K562 (cell line): Measurements from ENCODE around the gene GHR. TPM values are rescaled to one million over a fixed set of nuclear protein-coding genes. Genes with fewer than 3 reads are reported as not detected.

ENCODE experiments used
- ATAC-seq: fragments of 200-7000 bp; cut with Tn5 transposase; 3 replicates; pipeline ENCODE4 v1.9.1; 2020; ENCODE audit warnings: moderate library complexity
- BruUV-seq: library from RNA; stranded (reverse); fragments of 400-500 nt; replicated peaks from 2 replicates; lab custom pipeline; 2021; lab: Mats Ljungman, UMichigan
- CTCF ChIA-PET: fragments of 300-600 bp; formaldehyde crosslinking; extraction: SDS; loops from one replicate; lab custom pipeline; 2021; ENCODE audit warnings: low intra/inter-chr PET ratio; lab: Yijun Ruan, JAX
- POLR2A ChIA-PET: fragments of 300-600, 350-650 bp; sonication (Branson Sonifier 250); formaldehyde crosslinking; extraction: SDS; loops from one replicate; lab custom pipeline; 2021; ENCODE audit warnings: antibody characterized with exemption, inconsistent platforms; lab: Yijun Ruan, JAX
- DNase-seq, 4 experiments: peaks; one replicate each; pipeline versions ENCODE4 v3.0.0 to v3.0.0-alpha.2; 2011 to 2018; ENCODE audit warnings: low spot score in 3 of 4, mixed read lengths in 3 of 4; ENCODE audit errors: extremely low read depth in 1 of 4
- FAIRE-seq: peaks from 2 replicates; lab custom pipeline; 2011; peaks lifted over from hg19 to GRCh38; lab: Jason Lieb, UNC
- H2AFZ ChIP-seq: 2 replicates; pipeline ENCODE4 v1.6.0; 2011; ENCODE audit warnings: low read depth, low read length, control low read depth, inconsistent platforms
- H3K27ac ChIP-seq: fragments of 200-600 bp; 3 replicates; pipeline ENCODE4 v1.8.0; 2011; ENCODE audit warnings: low read depth, mild to moderate bottlenecking, control low read depth, inconsistent platforms, low read length, moderate library complexity, mixed read lengths; ENCODE audit errors: extremely low read depth
- H3K27me3 ChIP-seq, 2 experiments: fragments of 300-600 bp in 1 of 2; 2 replicates in 1 of 2; 3 replicates in 1 of 2; pipeline versions ENCODE4 v1.6.0 to v1.8.0; 2011; ENCODE audit warnings: inconsistent platforms in 2 of 2, low read length in 2 of 2, mild to moderate bottlenecking in 1 of 2, mixed read lengths in 1 of 2, moderate library complexity in 1 of 2; ENCODE audit not compliant: control insufficient read depth in 2 of 2, insufficient read depth in 2 of 2
- H3K36me3 ChIP-seq: fragments of 300-600 bp; 3 replicates; pipeline ENCODE4 v1.8.0; 2011; ENCODE audit warnings: mild to moderate bottlenecking, low read length, inconsistent platforms; ENCODE audit not compliant: control insufficient read depth, insufficient read depth
- H3K4me1 ChIP-seq, 2 experiments: fragments of 200-600 bp in 1 of 2; replicated peaks in 1 of 2; 2 replicates in 1 of 2; 3 replicates in 1 of 2; pipeline versions ENCODE4 v1.5.1 to v1.8.0; 2011; ENCODE audit warnings: inconsistent platforms in 2 of 2, low read length in 2 of 2, mild to moderate bottlenecking in 1 of 2, mixed read lengths in 1 of 2, moderate library complexity in 1 of 2; ENCODE audit not compliant: control insufficient read depth in 2 of 2, insufficient read depth in 2 of 2
- H3K4me2 ChIP-seq: 2 replicates; pipeline ENCODE4 v1.6.1; 2011; ENCODE audit warnings: low read length, control low read depth, inconsistent platforms, mixed read lengths; ENCODE audit not compliant: insufficient read depth
- H3K4me3 ChIP-seq: fragments of 200-600 bp; sonication (generic), shearing (Covaris generic); 2 replicates; pipeline ENCODE4 v1.5.1; 2016; ENCODE audit warnings: control low read depth, inconsistent platforms
- H3K79me2 ChIP-seq: fragments of 200-600 bp; 3 replicates; pipeline ENCODE4 v1.8.0; 2011; ENCODE audit warnings: low read length, inconsistent platforms; ENCODE audit not compliant: control insufficient read depth, insufficient read depth
- H3K9ac ChIP-seq, 2 experiments: 2 replicates each; pipeline versions ENCODE4 v1.6.0 to v1.6.1; 2011; ENCODE audit warnings: low read depth in 2 of 2, low read length in 2 of 2, control low read depth in 1 of 2, inconsistent platforms in 1 of 2, mild to moderate bottlenecking in 1 of 2, mixed read lengths in 1 of 2; ENCODE audit not compliant: insufficient read depth in 1 of 2
- H3K9me1 ChIP-seq: one replicate; pipeline ENCODE4 v1.6.0; 2011; ENCODE audit warnings: inconsistent platforms, mild to moderate bottlenecking, low read length, moderate library complexity; ENCODE audit not compliant: control insufficient read depth, insufficient read depth
- H3K9me3 ChIP-seq: replicated peaks from 2 replicates; pipeline ENCODE4 v1.5.1; 2011; ENCODE audit warnings: low read depth, low read length, inconsistent platforms; ENCODE audit not compliant: control insufficient read depth, insufficient read depth
- H4K20me1 ChIP-seq: replicated peaks from 2 replicates; pipeline ENCODE4 v1.6.1; 2011; ENCODE audit warnings: low read length, inconsistent platforms, mixed read lengths; ENCODE audit not compliant: control insufficient read depth, insufficient read depth
- BRF2 ChIP-seq: IDR thresholded peaks from 3 replicates; pipeline ENCODE4 v1.6.1; 2011; ENCODE audit warnings: borderline replicate concordance, mild to moderate bottlenecking; ENCODE audit not compliant: insufficient read length, insufficient read depth
- C11orf30 ChIP-seq: fragments of 450-650 bp; IDR thresholded peaks from 2 replicates; pipeline ENCODE4 v1.6.1; 2016; ENCODE audit warnings: low read depth, mild to moderate bottlenecking
- CREB1 ChIP-seq, 2 experiments: sonication (generic) in 1 of 2; formaldehyde crosslinking in 1 of 2; IDR thresholded peaks; 2 replicates each; pipeline versions ENCODE4 v1.6.1 to v1.8.0; 2012 to 2022; ENCODE audit warnings: inconsistent platforms in 1 of 2, mild to moderate bottlenecking in 1 of 2, missing genetic modification reagents in 1 of 2, moderate library complexity in 1 of 2
- HNRNPH1 ChIP-seq: fragments of 200-400 bp; formaldehyde crosslinking; optimal IDR thresholded peaks from 2 replicates; pipeline ENCODE3; 2017; ENCODE audit warnings: low read depth, mild to moderate bottlenecking, low read length, moderate library complexity
- KDM2B ChIP-seq: fragments of 250-450 bp; sonication (Bioruptor Pico); IDR thresholded peaks from 2 replicates; pipeline ENCODE4 v1.8.0; 2021; ENCODE audit warnings: mild to moderate bottlenecking, moderate library complexity
- MLX ChIP-seq, 2 experiments: fragments of 450-650 bp in 1 of 2; sonication (generic) in 1 of 2; formaldehyde crosslinking; conservative IDR thresholded peaks; 2 replicates each; pipeline versions ENCODE4 v1.4.0 to v1.8.1; 2020 to 2022; ENCODE audit warnings: mild to moderate bottlenecking in 1 of 2, missing genetic modification reagents in 1 of 2
- MTA1 ChIP-seq: fragments of 450-650 bp; IDR thresholded peaks from 2 replicates; pipeline ENCODE4 v1.6.1; 2017; ENCODE audit warnings: borderline replicate concordance
- NELFE ChIP-seq: IDR thresholded peaks from 2 replicates; pipeline ENCODE4 v1.6.1; 2011; ENCODE audit warnings: mild to moderate bottlenecking; ENCODE audit not compliant: insufficient read depth, insufficient read length
- SUPT5H ChIP-seq: fragments of 450-650 bp; IDR thresholded peaks from 2 replicates; pipeline ENCODE4 v1.6.1; 2016
- ZNF146 ChIP-seq: IDR thresholded peaks from one replicate; pipeline ENCODE4 v1.6.1; 2018; ENCODE audit warnings: missing compliant biosample characterization; ENCODE audit not compliant: unreplicated experiment
- ZNF79 ChIP-seq: fragments of 250-450 bp; sonication (Bioruptor Pico); IDR thresholded peaks from 2 replicates; pipeline ENCODE4 v1.4.0; 2020; ENCODE audit warnings: low read depth, mild to moderate bottlenecking, moderate library complexity
- WGBS: fragments of 100-300 bp; shearing (Covaris generic); methylation state at CpG from one replicate; pipeline ENCODE4 v1.1.6; 2016; ENCODE audit warnings: low coverage, mixed read lengths; ENCODE audit not compliant: insufficient coverage; ENCODE audit errors: missing lambda C conversion rate; 5-methylcytosine and 5-hydroxymethylcytosine counted together
- in situ Hi-C: fragments of 300-500 bp; cut with MboI; formaldehyde crosslinking; loops from 4 replicates; pipeline ENCODE4 v1.15.0; 2018; ENCODE audit warnings: inconsistent platforms, mixed read lengths
- intact Hi-C: fragments of 100-400 bp; cut with micrococcal nuclease; formaldehyde crosslinking; loops from 2 replicates; pipeline ENCODE4 v1.14.2; 2022
- polyA plus RNA-seq, 8 experiments: library from polyadenylated mRNA; depleted of rRNA in 4 of 8; stranded (reverse) in 5 of 8; unstranded in 3 of 8; fragments of >200 nt; fragmentation: Nextera tagmentation in 2 of 8; fragmentation: Illumina TruSeq in 1 of 8; extraction: Ambion mirVana in 2 of 8; extraction: Trizol in 1 of 8; gene quantifications; 2 replicates each; pipeline versions ENCODE4 v1.2.1 to v1.2.3, GENCODE V29; 2011 to 2014; ENCODE audit warnings: inconsistent platforms in 1 of 8, missing spikeins in 1 of 8
- total RNA-seq, 7 experiments: library from RNA; depleted of rRNA in 6 of 7; stranded (reverse); fragments of >200 nt in 6 of 7; fragmentation: Illumina TruSeq in 2 of 7; extraction: Trizol in 2 of 7; gene quantifications; 2 replicates each; pipeline versions ENCODE4 v1.2.1 to v1.2.3, GENCODE V29; 2011 to 2021; ENCODE audit warnings: low replicate concordance in 1 of 7

The GHR gene
- total and polyA plus RNA-seq, 9 of the 15 experiments (the other 6 are each of a cell fraction or from before 2014, with no cell fraction given): 0.01 to 0.13 (median 0.07) TPM; not detected in 5

GRCh38 chr5:42520203-42520602 lies 97.0 kb downstream of the GHR start (continued):
- no peak for TF ChIP-seq HNRNPH1
- no peak for TF ChIP-seq C11orf30
- TF ChIP-seq SUPT5H: no peak
- no peak for TF ChIP-seq BRF2
- TF ChIP-seq CREB1 (IDR thresholded peaks at IDR 0.05): no peak
- TF ChIP-seq CREB1 (CRISPR knock-in tag; IDR thresholded peaks at IDR 0.05): no peak
- TF ChIP-seq, all 486 proteins: peak for 0

GRCh38 chr5:42520957-42521356 lies 97.7 kb downstream of the GHR start:
- CTCF ChIA-PET: no interaction called here
- no peak for FAIRE-seq
- no peak overlapping the region for H3K4me2 ChIP-seq
- H3K79me2 ChIP-seq: no peaks in the 10 kb centered on the region
- H3K27me3 ChIP-seq: no peaks in the 10 kb centered on the region
- no peak overlapping the region for H3K4me3 ChIP-seq
- no peak for ATAC-seq
- no peak for DNase-seq
- H3K9ac ChIP-seq: no peak overlapping the region
- in situ Hi-C loops (no loop called here), intact Hi-C loops (no loop called here)
- H3K4me1 ChIP-seq: no peaks in the 10 kb centered on the region
- no TSS peak for BruUV-seq
- no peaks in the 10 kb centered on the region for H3K9me3 ChIP-seq
- no peaks in the 10 kb centered on the region for H3K36me3 ChIP-seq
- no peaks in the 10 kb centered on the region for H4K20me1 ChIP-seq
- H2AFZ ChIP-seq: no peak overlapping the region
- 0% methylated on average over 4 of the region's 4 CpGs for WGBS
- H3K9me1 ChIP-seq: no peaks in the 10 kb centered on the region
- no peak overlapping the region for H3K27ac ChIP-seq
- TF ChIP-seq ZNF146 (no peak), ZNF79 (CRISPR knock-in tag) (no peak), KDM2B (CRISPR knock-in tag) (no peak), MTA1 (no peak), MLX (CRISPR knock-in tag; conservative IDR thresholded peaks at IDR 0.05) (no peak), NELFE (no peak)
- TF ChIP-seq, all 486 proteins: peak for 0
- POLR2A ChIA-PET: no interaction called here
